HCT116 (cell line): ENCODE results near the gene TMEM54.

Experiments
- ATF3 ChIP-seq: IDR thresholded peaks from 2 replicates; pipeline ENCODE4 v1.6.1; 2012
- CTCF ChIP-seq, 3 experiments: fragments of 200-600 bp in 1 of 3; sonication (generic) in 1 of 3; IDR thresholded peaks in 2 of 3; conservative IDR thresholded peaks in 1 of 3; 2 replicates each; pipeline ENCODE4 v1.5.1; 2012 to 2017; ENCODE audit warnings: low read depth in 2 of 3, low read length in 2 of 3, antibody characterized with exemption in 1 of 3, borderline replicate concordance in 1 of 3, control low read depth in 1 of 3, mild to moderate bottlenecking in 1 of 3, mixed read lengths in 1 of 3, mixed run types in 1 of 3, moderate library complexity in 1 of 3; ENCODE audit not compliant: insufficient read depth in 1 of 3
- EZH2phosphoT487 ChIP-seq: fragments of 200-600 bp; IDR thresholded peaks from 2 replicates; pipeline ENCODE4 v1.6.1; 2018; ENCODE audit warnings: antibody characterized with exemption, borderline replicate concordance
- POLR2A ChIP-seq: IDR thresholded peaks from 2 replicates; pipeline ENCODE4 v1.7.0; 2011; ENCODE audit warnings: borderline replicate concordance; ENCODE audit not compliant: insufficient read depth, insufficient read length; ENCODE audit errors: extremely low read depth
- POLR2AphosphoS5 ChIP-seq: IDR thresholded peaks from 2 replicates; pipeline ENCODE4 v1.6.1; 2011; ENCODE audit warnings: mild to moderate bottlenecking, low read depth, low read length, moderate library complexity
- REST ChIP-seq: IDR thresholded peaks from 2 replicates; pipeline ENCODE4 v1.6.1; 2012; ENCODE audit warnings: low read depth
- SP1 ChIP-seq: IDR thresholded peaks from 2 replicates; pipeline ENCODE4 v1.6.1; 2012; ENCODE audit warnings: low read depth
- ZBTB33 ChIP-seq: IDR thresholded peaks from 2 replicates; pipeline ENCODE4 v1.6.1; 2011; ENCODE audit warnings: mild to moderate bottlenecking, low read length, moderate library complexity; ENCODE audit not compliant: insufficient replicate concordance; ENCODE audit errors: extremely low read depth

GRCh38 chr1:32861904-32862695, 39.1 kb downstream of the TMEM54 start:
- no peak for TF ChIP-seq CTCF (IDR thresholded peaks at IDR 0.05 in 2 of 3, conservative IDR thresholded peaks at IDR 0.05 in 1 of 3; ENCODE audit: borderline replicate concordance in 1 of 3, insufficient read depth in 1 of 3, low read depth in 2 of 3, low read length in 2 of 3)
- no peak for TF ChIP-seq ATF3
- TF ChIP-seq EZH2phosphoT487, result no peak
- no peak for TF ChIP-seq POLR2A
- TF ChIP-seq SP1, result no peak
- no peak for TF ChIP-seq POLR2AphosphoS5
- TF ChIP-seq ZBTB33, result no peak
- TF ChIP-seq REST, result no peak
